Thyroid gland (tissue), 4 donors: ENCODE results near the gene SCARB1.

Source experiments
- POLR2A ChIP-seq, 2 donors: fragments of 450-650 bp; IDR thresholded peaks; one replicate each; pipeline ENCODE4 v1.6.1; 2017; ENCODE audit warnings: antibody characterized with exemption in 2 of 2, mild to moderate bottlenecking in 2 of 2, moderate library complexity in 1 of 2
- TF ChIP-seq, protein P1 (sequence below), 6 experiments: fragments of 200-600 bp in 3 of 6; fragments of 450-650 bp in 3 of 6; sonication (generic) in 3 of 6; IDR thresholded peaks; one replicate each; pipeline ENCODE4 v1.5.1; 2016 to 2019; ENCODE audit warnings: antibody characterized with exemption in 6 of 6, mild to moderate bottlenecking in 2 of 6, inconsistent platforms in 1 of 6, moderate library complexity in 1 of 6

DNA sequence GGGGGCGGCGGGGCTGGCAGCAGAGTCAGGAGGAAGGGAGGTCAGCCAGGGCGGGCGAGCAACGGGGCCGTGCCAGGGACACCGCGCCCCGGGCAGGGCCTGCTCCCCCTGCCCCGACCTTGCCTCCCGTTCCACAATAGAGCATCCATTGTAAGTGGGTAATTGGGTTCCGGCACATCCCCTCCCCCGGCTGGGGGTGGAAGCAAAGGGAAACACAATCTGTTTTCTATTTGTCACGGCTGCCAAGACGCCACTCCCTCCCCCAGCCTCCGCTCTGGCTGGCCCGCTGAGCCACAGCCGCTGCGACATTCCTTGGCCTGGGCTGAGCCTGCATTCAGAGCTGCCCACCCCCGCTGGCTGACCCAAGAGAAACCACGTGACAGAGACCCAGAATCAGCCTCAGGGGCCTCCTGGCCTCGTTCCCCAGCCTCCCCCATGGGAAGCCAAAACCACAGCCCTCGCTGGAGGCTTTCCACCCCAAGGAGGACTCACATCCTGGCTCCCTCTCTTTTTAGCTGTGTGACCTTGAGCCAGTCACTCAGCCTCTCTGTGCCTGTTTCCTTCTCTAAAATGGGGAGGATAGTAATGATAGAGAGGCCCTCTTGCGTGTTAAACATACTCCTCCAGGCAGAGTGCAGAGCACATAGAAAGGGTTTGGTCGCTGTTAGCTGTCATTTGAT is 117.6 kb downstream of the SCARB1 start:
- peak in 1 of 2 donors; percentile 17 for TF ChIP-seq POLR2A (IDR thresholded peaks at IDR 0.05)
- TF ChIP-seq, protein P1, sequence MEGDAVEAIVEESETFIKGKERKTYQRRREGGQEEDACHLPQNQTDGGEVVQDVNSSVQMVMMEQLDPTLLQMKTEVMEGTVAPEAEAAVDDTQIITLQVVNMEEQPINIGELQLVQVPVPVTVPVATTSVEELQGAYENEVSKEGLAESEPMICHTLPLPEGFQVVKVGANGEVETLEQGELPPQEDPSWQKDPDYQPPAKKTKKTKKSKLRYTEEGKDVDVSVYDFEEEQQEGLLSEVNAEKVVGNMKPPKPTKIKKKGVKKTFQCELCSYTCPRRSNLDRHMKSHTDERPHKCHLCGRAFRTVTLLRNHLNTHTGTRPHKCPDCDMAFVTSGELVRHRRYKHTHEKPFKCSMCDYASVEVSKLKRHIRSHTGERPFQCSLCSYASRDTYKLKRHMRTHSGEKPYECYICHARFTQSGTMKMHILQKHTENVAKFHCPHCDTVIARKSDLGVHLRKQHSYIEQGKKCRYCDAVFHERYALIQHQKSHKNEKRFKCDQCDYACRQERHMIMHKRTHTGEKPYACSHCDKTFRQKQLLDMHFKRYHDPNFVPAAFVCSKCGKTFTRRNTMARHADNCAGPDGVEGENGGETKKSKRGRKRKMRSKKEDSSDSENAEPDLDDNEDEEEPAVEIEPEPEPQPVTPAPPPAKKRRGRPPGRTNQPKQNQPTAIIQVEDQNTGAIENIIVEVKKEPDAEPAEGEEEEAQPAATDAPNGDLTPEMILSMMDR (IDR thresholded peaks at IDR 0.05) = no peak
